ENCODE measurements around the gene MAP2.

MAP2 gene

DNA sequence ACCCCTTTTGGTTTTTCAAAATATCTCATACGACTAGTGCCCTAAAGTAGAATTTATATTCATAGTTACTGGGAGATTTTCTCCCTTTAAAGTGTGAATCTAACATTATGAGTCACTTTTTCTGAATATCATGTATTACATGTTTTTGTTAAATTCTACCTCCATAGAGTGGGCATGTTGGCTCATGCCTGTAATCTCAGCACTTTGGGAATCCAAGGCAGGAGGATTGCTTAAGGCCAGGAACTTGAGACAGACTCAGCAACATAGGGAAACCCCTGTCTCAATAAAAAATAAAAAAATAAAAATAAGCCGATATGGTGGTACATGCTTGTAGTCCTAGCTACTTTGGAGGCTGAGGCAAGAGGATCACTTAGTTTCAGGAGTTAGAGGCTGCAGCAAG lies 302.5 kb downstream of the MAP2 start:
- DNase-seq (ENCODE audit: low read depth in 2 of 2), result no peak

DNA sequence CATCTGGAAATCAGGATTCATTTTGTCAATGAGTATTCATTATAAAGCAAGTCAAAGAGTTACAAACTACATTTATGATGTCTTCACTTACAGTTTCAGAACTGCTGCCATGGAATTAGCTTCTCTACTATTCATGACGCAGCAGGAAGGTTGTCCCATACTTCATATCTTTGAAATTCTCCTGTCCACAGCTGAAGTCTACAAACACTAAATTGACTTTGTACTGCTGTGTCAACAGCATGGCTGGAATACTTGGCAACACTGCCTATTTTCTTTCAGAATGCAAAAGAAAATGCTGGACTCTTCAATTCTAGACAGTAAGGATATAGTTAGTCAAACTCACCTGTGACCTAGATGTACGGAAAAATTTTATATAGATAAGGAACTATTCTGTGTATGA lies 303.2 kb downstream of the MAP2 start:
- no peak for DNase-seq (ENCODE audit: low read depth in 2 of 2)

- no peak for DNase-seq (ENCODE audit: low read depth in 2 of 2)
Observed at GRCh38 chr2:209734805-209735204, 311.0 kb downstream of the MAP2 start.

DNA sequence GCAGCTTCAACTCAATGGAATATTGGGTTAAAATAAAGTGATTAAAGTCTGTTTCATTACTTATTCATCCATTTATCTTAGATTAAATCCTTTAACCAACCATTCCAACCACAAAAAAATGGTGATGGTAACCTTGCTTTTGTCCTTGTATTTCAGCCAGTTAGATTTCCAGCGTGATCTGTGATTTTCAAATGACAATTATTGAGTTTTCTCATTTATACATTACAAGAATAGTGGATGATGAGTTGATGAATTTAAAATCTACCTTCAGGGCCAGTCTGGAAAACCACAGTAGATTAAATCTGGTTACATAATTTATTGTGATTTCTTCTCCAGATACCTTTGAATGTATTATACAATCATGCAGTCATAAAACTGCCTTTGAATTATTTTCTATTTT lies 318.1 kb downstream of the MAP2 start:
- no peak for DNase-seq (ENCODE audit: low read depth in 2 of 2)

- no peak for DNase-seq (ENCODE audit: low read depth in 2 of 2)
Observed at GRCh38 chr2:209753020-209753419, 329.2 kb downstream of the MAP2 start.

DNA sequence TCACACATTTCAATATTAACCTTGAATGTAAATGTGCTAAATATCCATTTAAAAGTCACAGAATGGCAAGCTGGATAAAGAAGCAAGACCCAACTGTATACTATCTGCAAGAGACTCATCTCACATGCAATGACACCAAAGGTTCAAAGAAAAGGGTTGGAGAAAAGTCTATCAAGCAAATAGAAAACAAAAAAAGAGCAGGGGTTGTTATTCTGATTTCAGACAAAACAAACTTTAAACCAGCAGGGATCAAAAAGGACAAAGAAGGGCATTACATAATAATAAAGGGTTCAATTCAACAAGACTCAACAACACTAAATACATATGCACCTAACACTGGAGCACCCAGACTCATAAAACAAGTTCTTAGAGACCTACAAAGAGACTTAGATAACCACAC lies 333.3 kb downstream of the MAP2 start:
- no peak for DNase-seq (ENCODE audit: low read depth in 2 of 2)

- DNase-seq (ENCODE audit: low read depth in 2 of 2), result no peak
Observed at GRCh38 chr2:209761566-209761965, 337.7 kb downstream of the MAP2 start.

DNA sequence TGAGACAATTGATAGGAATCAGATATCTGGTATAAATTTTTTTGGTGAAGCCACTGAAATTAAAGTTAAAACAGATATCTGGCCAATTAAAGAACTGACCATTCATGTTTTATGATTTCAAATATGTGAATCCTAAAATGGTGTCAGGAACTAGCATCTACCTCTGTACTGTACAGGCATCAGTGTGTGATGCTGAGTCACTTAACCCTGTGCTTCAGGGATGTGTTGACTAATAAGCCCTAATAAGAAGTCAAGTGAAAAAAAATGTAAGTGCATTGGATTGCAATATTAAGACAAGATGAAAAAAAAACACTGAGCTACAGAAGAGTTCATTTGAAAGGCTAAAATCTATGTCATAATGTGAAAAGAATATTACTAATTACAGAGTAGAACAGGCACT lies 338.7 kb downstream of the MAP2 start:
- no peak for DNase-seq (ENCODE audit: low read depth in 2 of 2)

GRCh38 chr2:209763106-209763505 lies 339.3 kb downstream of the MAP2 start:
- no peak for DNase-seq (ENCODE audit: low read depth in 2 of 2)

GRCh38 chr2:209766613-209767012 lies 342.8 kb downstream of the MAP2 start:
- DNase-seq (ENCODE audit: low read depth in 2 of 2), result no peak

GRCh38 chr2:209767316-209767715 lies 343.5 kb downstream of the MAP2 start:
- no peak for DNase-seq (ENCODE audit: low read depth in 2 of 2)

- DNase-seq (ENCODE audit: low read depth in 2 of 2), result no peak
Observed at GRCh38 chr2:209768557-209768956, 344.7 kb downstream of the MAP2 start.

DNA sequence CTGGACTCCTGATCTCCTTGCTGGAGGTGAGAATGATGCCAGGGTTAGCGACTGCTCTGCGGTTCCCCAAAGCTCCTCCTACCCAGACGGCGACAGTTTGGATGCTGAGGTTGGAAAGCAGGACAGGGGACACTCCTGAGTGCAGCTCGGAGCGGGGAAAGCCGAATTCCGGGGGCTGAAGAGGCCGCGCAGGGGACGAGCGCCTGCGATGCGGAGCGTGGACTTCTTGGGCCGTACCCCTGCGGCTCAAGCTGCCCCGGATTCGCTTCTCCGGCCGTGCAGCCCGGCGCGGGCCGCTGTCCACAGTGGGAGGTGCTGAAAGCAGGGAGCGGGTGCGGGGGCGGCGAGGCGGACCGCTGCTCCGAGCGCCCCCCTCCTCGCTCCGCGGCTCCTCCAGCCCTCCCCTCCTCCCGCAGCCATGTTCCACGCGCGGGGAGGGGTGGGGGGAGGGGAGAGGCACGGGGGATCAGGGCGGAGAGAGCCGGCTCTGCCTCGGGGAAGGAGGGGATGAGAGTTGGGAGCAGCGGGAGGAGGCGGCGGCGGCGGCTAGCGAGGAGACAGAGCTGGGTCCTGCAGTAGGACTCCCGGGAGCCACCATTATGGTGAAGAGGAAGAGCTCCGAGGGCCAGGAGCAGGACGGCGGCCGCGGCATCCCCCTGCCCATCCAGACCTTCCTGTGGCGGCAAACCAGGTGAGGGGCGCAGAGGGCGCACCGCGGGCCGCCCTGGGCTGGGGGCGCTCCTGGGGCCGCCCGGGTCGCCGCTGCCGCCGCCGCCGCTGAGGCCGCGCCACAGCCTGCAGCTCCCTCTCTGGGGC lies 347.8 kb downstream of the MAP2 start, which contains the start of gene UNC80:
Gene UNC80 (plus strand): TSS at position 359 of the 816 bp plus-strand sequence. CDS start 241 bp downstream, at position 600.
- DNase-seq (ENCODE audit: low read depth in 2 of 2), result no peak

GRCh38 chr2:209772290-209772685 lies 348.4 kb downstream of the MAP2 start:
- DNase-seq (ENCODE audit: low read depth in 2 of 2), result no peak

- DNase-seq (ENCODE audit: low read depth in 2 of 2), result no peak
Observed at GRCh38 chr2:209773377-209773776, 349.5 kb downstream of the MAP2 start.
